WERI-Rb-1 (cell line): ENCODE results near the gene R3HDM4.
A peak's percentile ranks its signal among the peaks of the same experiment; 100 is the strongest.

ENCODE experiments used
- DNase-seq: peaks from one replicate; pipeline ENCODE4 v3.0.0-alpha.2; 2020
- H3K27ac ChIP-seq: fragments of 250-450 bp; sonication (Bioruptor Pico); 2 replicates; pipeline ENCODE4 v1.5.1; 2020; ENCODE audit warnings: mild to moderate bottlenecking, moderate library complexity
- H3K27me3 ChIP-seq: fragments of 250-450 bp; sonication (Bioruptor Pico); 2 replicates; pipeline ENCODE4 v1.5.1; 2021; ENCODE audit warnings: mild to moderate bottlenecking, low read depth, moderate library complexity; ENCODE audit not compliant: insufficient read depth, severe bottlenecking
- H3K36me3 ChIP-seq: fragments of 250-450 bp; sonication (Bioruptor Pico); 2 replicates; pipeline ENCODE4 v1.5.1; 2020; ENCODE audit warnings: mild to moderate bottlenecking, moderate library complexity
- H3K4me3 ChIP-seq: 2 replicates; pipeline ENCODE4 v1.5.1; 2011; ENCODE audit warnings: low read depth, mild to moderate bottlenecking, control low read depth, low read length
- H3K9me3 ChIP-seq: fragments of 250-450 bp; sonication (Bioruptor Pico); 2 replicates; pipeline ENCODE4 v1.5.1; 2021; ENCODE audit warnings: mild to moderate bottlenecking, moderate library complexity; ENCODE audit not compliant: severe bottlenecking
- CTCF ChIP-seq: IDR thresholded peaks from 2 replicates; pipeline ENCODE4 v1.5.1; 2011; ENCODE audit warnings: low read depth, mild to moderate bottlenecking, control low read depth, inconsistent platforms, low read length

The R3HDM4 gene

DNA sequence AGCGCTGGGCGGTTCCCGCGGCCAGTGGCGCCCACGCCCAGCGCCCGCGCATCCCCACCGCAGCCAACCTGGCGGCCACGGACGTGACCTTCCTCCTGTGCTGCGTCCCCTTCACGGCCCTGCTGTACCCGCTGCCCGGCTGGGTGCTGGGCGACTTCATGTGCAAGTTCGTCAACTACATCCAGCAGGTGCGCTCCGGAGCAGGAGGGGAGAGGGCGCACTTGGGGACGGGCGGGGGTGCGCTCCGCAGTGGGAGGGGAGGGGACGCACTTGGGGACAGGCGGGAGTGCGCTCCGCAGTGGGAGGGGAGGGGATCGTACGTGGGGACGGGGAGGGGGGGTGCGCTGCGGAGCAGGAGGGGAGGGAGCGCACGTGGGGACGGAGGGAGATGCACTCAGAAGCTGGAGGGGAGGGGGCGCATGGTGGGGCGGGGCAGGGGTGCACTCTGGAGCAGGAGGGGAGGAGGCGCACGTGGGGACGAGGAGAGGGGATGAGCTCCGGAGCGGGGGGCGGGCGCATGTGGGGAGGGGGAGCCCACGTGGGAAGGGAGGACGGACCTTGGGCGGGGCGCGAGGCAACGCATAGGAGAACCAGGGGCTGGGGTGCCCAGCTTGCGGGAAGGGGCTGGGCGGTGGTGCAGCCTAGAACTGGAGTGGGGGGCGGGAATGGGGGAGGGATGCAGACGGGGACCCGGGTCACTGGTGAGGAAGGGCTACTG lies 5.6 kb upstream of the R3HDM4 start:
- peaks cover 24% of the 10 kb centered on the region for H3K27me3 ChIP-seq
- no peak for TF ChIP-seq CTCF
- peak overlapping the region; percentile 46 for H3K4me3 ChIP-seq
- no peaks in the 10 kb centered on the region for H3K9me3 ChIP-seq
- no peak overlapping the region for H3K27ac ChIP-seq
- no peaks in the 10 kb centered on the region for H3K36me3 ChIP-seq
- DNase-seq = no peak

DNA sequence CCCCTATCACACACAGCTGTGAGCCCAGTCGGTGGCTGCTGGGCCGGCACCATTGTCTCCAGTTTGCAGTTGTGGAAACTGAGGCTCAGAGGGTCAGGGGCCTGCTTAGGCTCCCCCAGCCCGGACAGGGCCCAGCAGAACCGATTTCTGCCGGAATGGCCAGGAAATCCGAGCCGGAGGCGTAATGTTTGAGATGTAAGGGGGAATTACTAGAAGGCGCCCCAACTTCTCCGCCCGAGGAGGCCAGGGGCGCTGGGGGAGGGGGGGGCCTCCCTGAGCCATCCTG lies 5.1 kb upstream of the R3HDM4 start:
- H3K4me3 ChIP-seq = peak overlapping the region; percentile 46
- no peak for DNase-seq
- TF ChIP-seq CTCF = no peak
- H3K27ac ChIP-seq = no peak overlapping the region
- no peaks in the 10 kb centered on the region for H3K9me3 ChIP-seq
- H3K36me3 ChIP-seq = no peaks in the 10 kb centered on the region
- H3K27me3 ChIP-seq = peaks cover 24% of the 10 kb centered on the region

DNA sequence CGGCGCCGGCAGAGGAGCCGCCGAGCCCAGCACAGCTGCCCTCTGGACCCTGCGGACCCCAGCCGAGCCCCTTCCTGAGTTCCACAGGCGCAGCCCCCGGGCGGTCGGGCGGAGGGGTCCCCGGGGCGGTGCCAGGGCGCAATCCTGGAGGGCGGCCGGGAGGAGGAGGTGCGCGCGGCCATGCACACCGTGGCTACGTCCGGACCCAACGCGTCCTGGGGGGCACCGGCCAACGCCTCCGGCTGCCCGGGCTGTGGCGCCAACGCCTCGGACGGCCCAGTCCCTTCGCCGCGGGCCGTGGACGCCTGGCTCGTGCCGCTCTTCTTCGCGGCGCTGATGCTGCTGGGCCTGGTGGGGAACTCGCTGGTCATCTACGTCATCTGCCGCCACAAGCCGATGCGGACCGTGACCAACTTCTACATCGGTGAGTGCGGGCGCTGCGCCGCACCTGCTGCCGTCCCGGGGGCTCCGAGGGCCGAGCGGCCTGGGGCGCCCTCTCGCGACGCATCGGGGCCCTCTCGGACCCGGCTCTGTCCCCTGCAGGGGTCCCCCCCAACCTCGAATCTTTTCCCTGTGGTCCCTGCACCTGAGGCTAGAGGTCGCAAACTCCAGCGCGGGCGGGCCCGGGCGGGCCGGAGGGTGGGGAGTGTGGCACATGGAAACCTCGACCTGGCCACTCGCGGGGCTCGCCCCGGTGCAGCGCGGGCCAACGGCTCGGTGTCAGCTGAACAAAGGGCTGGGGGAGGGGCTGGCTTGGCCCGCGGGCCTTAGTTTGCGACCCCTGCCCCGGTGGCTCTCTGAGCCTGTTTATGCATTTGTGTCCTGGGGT lies 4.5 kb upstream of the R3HDM4 start, which contains the start of gene KISS1R:
KISS1R (plus strand) TSS at position 11 of the 829 bp plus-strand sequence; CDS start at position 181, 170 bp downstream.
- no peaks in the 10 kb centered on the region for H3K36me3 ChIP-seq
- no peak within 1 kb of the TSS for H3K27ac ChIP-seq
- DNase-seq = peak; percentile 82
- peaks cover 24% of the 10 kb centered on the region for H3K27me3 ChIP-seq
- H3K9me3 ChIP-seq = no peaks in the 10 kb centered on the region
- peak within 1 kb of the TSS; percentile 46 for H3K4me3 ChIP-seq
- peak; percentile 94 for TF ChIP-seq CTCF

DNA sequence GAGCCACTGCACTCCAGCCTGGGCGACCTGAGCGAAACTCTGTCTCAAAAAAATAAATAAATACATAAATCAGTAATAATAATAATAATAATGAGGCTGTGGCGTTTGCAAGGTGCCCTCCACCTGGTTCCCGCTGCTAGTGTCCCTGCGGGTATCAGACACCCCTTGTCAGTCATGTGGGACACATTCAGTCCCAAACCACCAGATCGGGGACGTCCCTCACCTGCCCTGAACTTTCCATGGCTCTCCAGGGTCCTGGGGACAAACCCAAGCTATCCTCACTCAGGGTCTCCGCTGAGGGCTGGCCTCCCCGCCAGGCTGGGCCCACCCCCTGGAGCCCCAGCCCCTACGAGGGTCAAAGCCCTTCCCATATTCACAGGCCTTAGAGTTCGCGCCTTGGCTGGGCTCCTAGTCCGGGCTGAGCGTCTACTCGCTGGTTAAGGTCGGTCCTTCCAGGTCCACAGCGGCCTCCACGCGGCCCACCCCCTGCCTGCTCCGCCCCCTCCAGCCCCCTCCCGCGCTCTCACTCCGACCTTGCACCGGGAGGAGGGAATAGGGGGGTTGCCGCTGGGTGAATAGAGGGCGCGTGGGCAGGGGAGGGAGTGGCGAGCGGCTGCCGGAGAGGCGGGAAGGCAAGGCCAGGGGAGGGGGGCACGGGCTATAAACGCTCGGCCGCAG lies 3.8 kb upstream of the R3HDM4 start:
- Histone ChIP-seq H3K36me3 (no peaks in the 10 kb centered on the region), H3K4me3 (peak overlapping the region; percentile 46), H3K27ac (no peak overlapping the region), H3K27me3 (peaks cover 24% of the 10 kb centered on the region), H3K9me3 (no peaks in the 10 kb centered on the region)
- TF ChIP-seq CTCF = no peak
- peak; percentile 73 for DNase-seq

GRCh38 chr19:912181-913079 lies 589 bp downstream of the R3HDM4 start:
- no peak for TF ChIP-seq CTCF
- no peak for DNase-seq
- peak overlapping the region; percentile 62 for H3K4me3 ChIP-seq
- H3K9me3 ChIP-seq = no peaks in the 10 kb centered on the region
- no peak overlapping the region; the same call in 1 of the 2 replicates for H3K27ac ChIP-seq
- H3K36me3 ChIP-seq = no peaks in the 10 kb centered on the region; the same call in 1 of the 2 replicates
- peaks cover 3% of the 10 kb centered on the region for H3K27me3 ChIP-seq
